HG02981 (cell line): ENCODE results near the gene MYO16.
"Not testable (repeated sequence)": the region's sequence is repeated elsewhere in the genome, so short reads cannot be mapped to it uniquely, and the experiment has no call there.

Source experiments
- ATAC-seq: cut with Tn5 transposase; IDR thresholded peaks from one replicate; pipeline ENCODE4 v1.9.1; 2021; ENCODE audit warnings: mild to moderate bottlenecking, moderate library complexity; ENCODE audit not compliant: unreplicated experiment

MYO16 gene

DNA sequence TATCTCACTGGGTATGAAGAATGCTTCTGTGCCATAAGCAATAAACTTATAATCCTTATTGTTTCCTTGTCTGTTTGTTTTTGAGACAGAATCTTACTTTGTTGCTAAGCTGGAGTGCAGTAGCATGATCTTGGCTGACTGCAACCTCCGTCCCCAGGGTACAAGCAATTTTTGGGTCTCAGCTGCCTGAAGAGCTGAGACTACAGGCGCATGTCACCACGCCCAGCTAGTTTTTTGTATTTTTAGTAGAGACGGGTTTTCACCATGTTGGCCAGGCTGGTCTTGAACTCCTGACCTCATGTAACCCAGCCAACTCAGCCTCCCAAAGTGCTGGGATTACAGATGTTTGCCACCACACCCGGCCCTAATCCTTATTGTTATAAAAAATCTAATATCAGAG lies 112.5 kb downstream of the MYO16 start:
- ATAC-seq: no peak

DNA sequence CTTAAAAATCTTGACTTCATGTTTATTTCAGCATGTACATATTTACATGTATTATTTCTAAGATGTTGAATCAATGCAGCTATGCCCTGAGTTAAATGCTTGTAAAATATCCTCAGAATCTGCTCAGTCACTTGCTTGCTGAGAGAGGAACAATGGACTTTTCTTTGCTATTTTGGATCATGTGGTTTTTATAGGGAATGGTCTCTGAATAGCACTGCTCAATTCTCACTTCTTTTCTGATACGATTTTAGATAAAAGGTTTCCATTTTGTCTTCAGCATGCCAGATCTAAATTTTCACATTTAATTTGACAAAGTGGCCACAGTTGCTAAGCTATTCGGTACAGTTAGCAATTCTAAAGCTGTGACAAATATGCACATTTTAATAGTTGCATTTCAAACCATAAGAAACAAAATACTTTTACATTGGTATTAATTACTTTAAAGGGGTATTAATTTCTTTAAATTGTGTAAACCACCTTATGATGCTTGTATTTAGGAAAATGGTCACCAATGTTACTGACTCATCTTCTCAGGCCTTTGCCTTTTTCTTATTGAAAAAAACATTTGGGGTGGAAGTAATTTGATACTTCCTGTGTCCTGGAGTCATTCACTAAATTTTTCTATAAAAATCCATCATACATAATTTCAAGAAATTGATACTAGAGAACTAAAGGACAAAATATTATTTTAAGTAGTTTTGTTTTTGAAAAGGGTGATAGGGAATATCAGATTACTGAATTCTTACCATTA lies 113.5 kb downstream of the MYO16 start:
- ATAC-seq: no peak

DNA sequence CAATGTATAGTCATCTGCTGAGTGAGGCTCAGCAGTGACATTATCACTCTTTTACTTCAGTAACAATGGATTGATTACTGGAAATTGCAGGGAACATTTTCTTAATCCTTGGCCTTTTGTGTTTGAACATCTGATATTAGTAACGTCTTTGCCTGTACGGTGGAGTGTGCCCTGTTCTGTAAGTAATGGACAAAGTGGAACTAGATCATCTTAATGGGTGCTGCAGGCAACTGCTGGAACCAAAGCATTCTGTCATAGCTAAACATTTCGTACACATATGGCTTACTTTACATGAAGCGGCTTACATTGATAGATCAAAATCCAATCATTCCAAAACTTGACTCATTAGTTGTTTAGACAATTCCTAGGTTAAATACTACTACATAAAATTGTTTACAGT lies 114.1 kb downstream of the MYO16 start:
- ATAC-seq: no peak

DNA sequence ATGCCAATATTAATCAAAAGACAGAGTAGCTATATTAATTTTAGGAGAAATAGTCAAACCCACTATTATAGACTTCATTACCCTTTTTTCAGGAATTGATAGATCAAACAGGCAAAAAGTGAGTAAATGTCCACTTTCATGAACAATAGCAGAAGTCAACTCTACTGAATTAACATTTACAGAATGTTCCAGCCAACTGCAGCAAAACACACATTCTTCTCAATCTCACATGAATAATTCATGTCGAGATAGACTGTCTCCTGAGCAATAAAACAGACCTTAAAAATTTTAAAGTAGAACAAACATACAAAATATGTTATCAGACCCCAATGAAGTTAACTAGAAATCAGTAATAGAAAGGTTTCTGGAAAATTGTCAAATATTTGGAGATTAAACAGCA lies 118.4 kb downstream of the MYO16 start:
- no peak for ATAC-seq

DNA sequence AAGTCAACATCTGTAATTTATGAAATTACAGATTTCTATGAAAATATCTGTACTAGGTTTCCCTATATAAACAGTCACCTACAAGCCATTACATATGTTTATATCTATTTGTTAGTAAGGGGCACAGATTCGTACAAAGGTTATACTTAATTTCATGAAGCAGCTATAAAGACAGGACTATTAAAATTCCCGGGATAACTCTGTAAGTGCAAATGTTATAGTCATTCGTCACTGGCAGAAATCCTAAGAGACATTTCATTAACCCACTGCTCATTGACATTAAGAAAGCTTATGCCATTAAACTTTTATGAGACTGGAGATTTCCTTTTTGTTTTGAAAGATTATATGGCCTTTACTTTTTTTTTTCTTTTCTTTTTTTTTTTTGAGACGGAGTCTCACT lies 122.9 kb downstream of the MYO16 start:
- no peak for ATAC-seq

DNA sequence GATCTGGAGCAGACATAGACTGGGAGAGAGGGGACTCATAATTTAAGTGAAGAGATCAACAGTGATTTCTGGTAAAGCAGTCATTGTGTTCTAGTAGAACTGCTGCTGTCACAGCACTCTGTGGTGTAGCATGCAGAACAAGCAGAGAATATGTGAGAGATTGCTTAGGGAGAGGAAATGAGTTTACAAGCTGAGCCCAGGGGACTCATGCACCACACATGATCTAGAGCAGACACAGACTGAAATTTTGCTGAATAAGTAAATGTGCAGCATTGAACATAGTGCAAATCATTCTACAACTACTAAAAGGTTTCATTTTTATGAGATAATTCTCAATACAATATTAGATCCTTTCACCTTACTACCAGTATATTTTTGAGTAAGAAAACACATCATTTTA lies 125.7 kb downstream of the MYO16 start:
- no peak for ATAC-seq

DNA sequence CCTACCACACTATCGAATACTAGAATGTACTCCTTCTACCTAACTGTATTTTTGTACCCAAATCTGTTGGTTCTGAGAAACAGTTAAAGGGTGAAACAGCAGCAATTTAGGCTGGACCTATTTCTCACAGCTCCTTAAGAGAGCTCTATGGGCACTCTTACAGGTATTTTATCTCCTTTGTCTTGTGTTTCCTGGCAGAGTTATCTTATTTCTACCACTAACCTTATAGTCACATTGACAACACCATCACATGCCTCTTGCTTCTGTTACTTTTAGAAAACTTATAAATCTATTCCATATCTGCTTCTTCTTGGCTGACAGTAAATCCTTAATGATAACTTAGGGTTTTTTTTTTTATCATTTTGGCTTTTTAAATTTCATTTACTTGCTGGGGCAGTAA lies 130.7 kb downstream of the MYO16 start:
- no peak for ATAC-seq

DNA sequence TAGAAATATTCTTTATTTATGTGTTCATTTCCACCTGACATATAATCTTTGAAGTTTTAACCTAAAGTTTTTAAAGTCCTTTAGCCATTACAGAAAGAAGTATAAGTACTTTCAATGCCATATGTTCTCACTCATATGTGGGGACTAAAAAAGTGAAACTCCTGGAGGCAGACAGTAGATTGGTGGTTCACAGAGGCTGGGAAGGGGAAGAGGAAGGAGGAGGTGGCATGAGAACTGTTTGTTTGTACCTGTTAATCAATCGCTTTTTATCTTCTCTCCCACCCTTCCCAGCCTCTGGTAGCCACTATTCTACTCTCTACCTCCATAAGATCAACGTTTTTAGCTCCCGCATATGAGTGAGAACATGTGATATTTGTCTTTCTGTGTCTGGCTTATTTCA lies 131.1 kb downstream of the MYO16 start:
- ATAC-seq: no peak

DNA sequence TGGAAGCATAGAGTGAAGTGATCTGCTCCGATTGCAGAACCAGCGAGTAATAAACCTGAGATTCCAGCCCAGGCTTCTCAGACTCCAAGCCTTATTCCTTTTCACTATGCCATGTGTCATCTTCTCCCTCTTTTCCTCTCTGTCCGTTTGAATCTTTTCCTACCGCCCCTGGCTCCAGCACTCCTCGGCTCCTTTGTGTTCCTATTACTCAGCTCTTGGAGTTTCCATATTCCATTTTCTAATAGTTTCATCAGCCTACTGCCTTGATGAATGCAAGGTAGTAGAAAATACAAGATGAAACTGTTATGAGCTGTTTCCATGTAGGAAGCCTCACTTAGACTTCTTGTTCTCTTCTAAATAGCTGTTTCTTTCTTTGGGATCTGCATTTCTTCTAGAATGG lies 138.6 kb downstream of the MYO16 start:
- no peak for ATAC-seq

DNA sequence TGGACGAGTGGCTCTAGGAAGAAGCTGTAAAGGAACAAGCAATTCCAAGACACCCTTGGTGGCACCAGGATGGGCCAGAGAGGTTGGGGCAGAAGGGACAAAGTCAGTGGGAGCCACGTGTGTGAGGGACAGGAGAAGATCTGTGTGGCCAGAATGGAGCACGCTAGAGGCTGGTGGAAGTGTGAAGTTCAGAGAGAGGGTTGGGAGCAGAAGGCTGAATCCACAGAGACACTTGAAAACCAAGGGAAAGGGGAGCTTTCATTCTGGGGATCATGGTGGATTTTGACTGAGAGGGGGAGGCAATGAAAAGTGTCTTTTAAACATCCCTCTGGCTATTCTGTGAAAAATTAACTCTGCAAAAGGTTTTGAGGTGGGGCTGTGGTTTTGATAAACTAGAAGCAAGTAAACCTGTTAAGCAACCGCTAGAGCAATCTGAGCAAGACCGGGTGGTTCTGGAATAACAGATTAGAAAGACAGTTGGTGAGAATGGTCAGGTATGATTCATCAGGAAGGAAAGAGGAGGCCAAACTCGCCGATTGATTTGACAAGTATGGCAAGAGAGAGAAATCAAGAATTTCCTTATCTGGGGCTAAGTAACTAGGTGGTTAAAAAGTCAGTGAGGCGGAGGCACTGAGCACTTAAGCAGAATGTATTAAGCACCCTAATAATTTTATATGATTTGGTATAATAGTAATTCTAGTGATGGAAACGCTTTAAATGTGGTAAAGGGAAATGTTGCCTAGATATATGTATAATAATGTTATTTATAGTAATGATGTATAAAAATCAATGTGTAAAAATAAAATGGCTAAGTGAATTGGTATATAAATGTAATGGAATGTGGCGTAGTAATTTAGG lies 140.0 kb downstream of the MYO16 start:
- ATAC-seq: peak; percentile 72

DNA sequence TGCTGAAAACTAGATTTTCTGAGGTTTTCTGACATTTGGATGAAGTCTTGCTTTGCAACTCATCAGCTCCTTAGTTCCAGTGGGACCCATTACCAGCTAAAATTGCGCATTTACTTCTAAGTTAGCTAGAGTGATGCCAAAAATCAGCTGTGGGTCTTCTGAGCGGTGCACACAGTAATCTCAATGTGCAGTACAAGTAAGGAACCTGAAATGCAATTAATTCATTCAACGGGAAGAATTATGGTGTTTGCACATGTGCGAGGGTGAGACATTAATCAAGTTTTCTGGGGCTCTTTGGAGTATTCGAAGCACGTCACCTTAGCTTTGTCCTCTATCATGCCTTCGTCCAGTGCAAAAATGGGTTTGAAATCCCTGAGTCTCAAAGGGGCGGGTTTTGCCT lies 146.2 kb downstream of the MYO16 start:
- ATAC-seq: no peak

DNA sequence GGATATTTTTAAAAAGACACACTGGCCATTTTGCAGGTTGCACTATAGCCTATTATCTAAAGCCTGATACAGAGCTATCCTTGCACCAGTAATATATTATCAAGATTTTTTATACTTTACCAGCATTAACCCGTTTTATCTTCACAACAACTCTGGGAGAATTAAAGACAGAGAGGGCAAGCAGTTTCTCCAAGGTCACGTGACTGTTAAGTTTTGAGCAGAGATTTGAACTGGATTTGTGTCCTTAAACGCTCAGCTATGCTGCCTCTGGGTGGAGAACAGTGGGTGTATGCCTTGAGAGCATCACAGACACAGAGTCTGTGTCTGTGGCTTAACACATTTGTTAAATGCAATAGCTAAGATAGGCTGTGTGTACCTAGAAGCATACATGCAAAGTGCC lies 147.2 kb downstream of the MYO16 start:
- no peak for ATAC-seq

DNA sequence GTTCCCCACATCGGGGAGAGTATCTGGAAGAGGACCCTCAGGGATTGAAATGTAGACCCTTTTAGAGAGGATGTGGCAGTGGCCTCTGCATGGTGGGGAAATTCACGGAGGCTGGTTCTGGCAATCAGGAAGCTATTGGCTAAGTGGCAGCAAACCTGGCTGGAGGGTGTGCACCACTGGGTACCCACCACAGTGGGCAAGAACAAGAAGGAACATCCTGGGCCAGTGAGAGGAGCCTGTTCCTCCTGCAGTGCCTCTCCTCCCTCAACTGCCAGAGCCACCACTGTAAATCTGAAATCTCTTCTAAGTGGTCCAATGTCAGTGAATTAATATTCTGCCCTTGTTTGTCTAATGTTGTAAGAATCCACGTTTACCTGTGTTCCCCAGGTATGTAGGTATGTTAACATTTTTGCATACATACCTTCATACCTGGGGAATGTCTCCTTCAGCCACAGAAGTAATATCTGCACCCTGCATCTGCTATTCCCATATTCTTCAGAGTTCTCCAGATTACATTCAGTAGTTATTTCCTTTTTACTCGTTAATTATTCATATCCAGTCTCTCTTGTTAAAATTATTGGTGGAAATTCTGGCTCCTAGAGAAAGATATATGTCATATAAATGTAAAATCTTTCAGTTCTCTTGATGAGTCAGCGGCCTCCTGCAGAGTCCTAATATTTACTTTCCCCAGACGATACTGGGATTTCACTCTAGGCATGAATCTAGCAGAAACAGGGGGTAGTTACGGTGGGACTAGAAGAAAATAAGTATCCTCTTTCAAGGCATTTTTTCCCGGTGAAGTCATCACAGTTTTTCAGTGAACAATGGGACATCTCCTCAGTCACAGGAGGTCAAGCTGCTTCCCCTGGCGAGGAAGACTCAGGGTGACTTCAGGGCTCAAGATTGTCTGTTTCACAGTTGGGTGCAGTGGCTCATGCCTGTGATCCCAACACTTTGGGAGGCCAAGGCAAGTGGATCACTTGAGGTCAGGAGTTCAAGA lies 148.3 kb downstream of the MYO16 start:
- ATAC-seq: no peak

DNA sequence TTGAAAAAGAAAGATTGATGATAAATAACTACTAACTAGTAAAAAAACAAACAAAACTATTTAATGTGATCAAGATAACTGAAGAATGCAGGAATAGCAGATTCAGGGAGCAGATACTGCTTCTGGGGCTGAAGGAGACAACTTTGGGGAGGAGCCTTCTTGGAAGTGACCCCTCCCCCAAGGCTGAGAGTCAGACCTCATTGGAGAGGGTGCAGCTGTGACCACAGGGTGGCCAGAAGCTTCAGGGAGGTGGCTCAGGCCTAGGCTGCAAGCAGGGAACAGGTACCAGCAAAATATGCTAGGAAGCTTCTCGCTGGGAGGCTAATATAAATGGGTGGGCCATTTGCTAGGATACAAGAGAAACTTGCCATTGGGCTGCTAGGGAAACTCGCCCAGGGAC lies 149.9 kb downstream of the MYO16 start:
- no peak for ATAC-seq

DNA sequence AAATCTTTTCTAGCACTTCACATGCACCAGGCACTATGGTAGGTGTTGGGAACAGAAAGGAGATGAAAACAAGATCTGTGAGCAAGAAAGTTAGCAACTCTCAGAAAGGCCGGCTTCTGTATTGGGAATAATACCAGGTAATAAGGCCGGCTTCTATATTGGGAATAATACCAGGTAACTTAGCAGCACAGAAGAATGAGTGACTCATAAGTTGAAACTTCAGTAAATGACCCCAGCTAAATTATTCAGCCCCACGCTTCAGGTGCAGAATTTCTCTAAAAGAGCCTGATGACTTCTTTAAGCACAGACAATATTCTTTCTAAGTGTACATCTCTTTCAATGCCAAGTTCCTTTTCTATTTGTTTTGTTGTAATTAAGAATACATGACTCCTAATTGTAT lies 151.3 kb downstream of the MYO16 start:
- ATAC-seq: no peak

DNA sequence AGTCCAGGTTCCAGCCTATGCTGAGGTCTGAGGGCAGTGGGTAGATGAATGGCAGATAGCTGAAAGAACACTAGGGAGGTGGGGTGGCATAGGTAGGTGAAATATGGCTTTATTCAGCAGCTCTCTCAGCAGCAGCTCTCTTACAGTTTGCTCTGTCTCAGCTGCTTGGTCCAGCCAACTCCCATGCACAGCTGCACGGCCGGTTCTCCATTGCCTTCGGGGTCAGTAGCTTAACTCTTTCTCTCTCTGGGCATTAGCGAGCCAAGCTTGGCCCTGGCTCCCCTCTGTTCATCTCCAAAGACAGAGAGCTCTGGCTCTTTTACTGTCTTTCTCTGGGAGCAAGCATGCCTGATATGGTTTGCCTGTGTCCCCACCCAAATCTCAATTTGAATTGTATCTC lies 151.9 kb downstream of the MYO16 start:
- no peak for ATAC-seq

DNA sequence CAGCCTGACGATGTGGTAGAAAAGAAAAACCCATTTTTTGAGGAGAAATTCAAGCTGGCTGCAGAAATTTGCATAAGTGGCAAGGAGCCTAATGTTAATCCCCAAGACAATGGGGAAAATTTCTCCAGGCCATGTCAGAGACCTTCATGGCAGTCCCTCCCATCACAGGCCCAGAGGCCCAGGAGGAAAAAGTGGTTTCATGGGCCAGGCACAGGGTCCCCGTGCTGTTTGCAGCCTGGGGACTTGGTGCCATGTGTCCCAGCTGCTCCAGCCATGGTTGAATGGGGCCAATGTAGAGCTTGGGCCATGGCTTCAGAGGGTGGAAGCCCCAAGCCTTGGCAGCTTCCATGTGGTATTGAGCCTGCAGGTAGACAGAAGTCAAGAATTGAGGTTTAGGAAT lies 153.1 kb downstream of the MYO16 start:
- ATAC-seq: not testable (repeated sequence)

DNA sequence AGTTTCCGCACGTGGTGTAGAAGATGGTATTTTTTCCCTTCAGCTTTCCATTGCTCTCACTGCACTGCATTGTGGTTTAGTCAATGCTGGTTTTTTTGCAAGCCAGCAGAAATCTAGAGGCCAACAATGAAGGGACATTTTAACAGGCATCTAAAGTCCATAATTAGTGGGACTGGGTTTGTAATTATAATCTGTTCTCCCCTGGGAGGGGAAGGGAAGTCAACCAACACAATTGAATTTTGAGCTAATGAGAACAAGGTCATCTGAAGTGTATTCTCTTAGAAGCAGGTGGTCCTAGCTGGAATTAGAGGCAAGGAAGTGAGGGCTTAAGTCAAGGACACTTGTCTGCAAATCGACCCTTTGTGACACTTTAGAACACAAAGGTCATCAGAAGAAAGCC lies 156.4 kb downstream of the MYO16 start:
- no peak for ATAC-seq

DNA sequence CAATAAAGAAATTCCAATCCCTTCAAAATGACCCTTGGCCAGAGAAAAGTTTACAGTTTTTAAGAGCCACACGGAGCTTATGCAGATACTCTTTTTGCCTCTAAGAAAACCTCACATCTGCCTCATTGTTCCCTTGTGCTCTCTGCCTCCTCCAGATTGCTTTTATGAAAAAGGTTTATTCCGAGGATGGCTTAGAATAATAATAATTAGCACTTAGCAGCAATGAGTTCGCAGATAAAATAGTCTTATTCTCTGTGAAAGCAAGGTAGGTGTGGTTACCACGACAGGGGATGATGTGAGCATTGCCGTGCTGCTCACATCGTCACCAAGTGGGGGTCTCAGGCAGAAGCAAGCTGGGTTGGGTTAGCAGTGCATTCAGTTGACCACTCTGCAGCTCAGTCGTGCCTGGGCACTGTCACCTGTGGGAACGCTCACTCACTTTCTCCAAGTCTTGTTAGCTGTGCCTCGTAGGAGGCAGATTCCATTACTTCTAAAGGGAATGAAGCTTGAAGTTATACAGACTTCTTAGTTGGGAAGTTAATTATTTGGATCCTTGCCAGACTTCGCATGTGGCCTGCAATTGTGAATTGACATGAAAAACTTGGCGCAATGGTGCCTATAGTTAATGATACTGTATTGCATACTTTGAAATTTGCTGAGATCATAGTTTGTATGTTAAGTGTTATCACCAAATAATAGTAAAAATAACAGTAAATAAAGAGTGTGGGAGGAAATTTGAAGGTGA lies 157.2 kb downstream of the MYO16 start:
- ATAC-seq: no peak

DNA sequence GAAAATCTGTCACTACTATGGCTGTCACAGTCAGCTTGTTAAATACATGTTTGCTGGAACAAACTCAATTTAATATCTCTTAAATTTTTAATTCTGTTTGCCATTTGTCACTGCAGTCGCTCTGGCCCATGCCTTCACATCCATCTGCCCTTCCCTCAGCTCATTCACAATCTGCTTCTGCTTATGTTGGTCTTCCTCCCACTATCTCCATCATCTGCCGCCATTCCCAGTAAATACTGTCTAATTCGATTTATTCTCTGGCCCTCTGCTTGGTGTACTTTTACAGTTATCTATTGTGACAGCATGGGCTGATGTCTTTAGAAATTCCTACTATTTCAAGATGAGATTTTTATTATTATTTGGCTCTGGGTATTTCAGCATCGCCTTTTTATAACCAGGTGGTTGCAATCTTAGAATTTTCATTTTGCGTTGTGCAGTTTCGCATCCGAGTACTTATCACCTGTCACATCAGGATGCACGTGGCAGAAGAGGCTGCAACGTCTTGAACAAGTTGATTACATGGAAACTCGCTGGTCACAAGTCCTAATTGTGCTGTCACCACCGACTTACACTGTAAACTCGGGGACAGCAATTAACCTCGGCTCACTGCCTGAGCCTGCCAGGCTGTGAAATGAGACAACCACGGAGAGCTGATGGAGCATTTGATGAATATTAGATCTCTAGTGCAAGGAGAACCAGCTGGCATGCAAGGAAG lies 158.4 kb downstream of the MYO16 start:
- no peak for ATAC-seq
